ENCODE measurements around the gene IL1RN. TPM values are rescaled to one million over a fixed set of nuclear protein-coding genes. Genes with fewer than 3 reads are reported as not detected.
"Not testable (repeated sequence)": the region's sequence is repeated elsewhere in the genome, so short reads cannot be mapped to it uniquely, and the experiment has no call there.

IL1RN gene, protein sequence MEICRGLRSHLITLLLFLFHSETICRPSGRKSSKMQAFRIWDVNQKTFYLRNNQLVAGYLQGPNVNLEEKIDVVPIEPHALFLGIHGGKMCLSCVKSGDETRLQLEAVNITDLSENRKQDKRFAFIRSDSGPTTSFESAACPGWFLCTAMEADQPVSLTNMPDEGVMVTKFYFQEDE
- total RNA-seq = not detected in 2 replicates
- polyA plus RNA-seq (2012) = 0.06 TPM

GRCh38 chr2:113126845-113127645, at the start of gene IL1RN:
TSS of gene IL1RN (plus strand) at chr2:113127598. CDS start at chr2:113127625, 27 bp downstream.
- no peak for DNase-seq (ENCODE audit: low read depth)

- DNase-seq (ENCODE audit: low read depth) = peak; percentile 18
Observed at GRCh38 chr2:113077921-113078320, 49.5 kb upstream of the IL1RN start.

GRCh38 chr2:113078350-113078839, 49.0 kb upstream of the IL1RN start:
- DNase-seq (ENCODE audit: low read depth) = peak; percentile 36

GRCh38 chr2:113079131-113079530, 48.3 kb upstream of the IL1RN start:
- peak; percentile 86 for DNase-seq (ENCODE audit: low read depth)

- peak; percentile 49 for DNase-seq (ENCODE audit: low read depth)
Observed at GRCh38 chr2:113080134-113080533, 47.3 kb upstream of the IL1RN start.

DNA sequence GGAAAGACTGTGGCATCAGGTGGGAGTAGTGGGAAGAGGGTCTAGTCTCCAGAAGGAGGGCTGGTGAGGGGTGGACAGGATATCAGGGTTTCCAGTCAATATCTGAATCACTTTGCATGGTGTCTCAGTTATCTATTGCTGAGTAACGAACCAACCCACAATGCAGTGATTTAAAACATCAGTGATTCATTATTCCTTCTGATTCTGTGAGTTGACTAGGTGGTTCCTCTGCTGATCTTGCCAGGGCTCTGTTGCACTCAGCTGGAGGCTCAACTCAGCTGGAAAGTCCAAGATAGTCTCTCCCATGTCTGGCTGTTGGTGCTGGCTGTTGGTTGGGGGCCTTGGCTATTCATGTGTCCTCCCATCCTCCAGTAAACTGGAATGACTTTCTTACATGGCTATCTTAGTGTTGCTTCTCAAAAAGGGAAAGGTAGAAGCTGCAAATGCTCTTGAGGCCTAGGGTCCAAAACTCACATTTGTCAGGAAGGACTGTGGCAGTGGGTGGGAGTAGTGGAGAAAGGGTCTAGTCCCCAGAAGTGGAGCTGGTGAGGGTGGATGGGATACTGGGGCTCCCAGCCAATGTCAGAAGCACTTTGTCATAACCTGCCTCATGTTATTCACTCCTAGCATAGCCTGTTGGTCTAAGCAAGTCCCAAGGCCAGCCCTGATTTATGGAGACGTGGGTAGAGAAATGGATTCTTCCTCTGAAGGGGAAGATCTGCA, 45.7 kb upstream of the IL1RN start:
- DNase-seq (ENCODE audit: low read depth) = no peak

GRCh38 chr2:113083296-113083695, 44.1 kb upstream of the IL1RN start:
- DNase-seq (ENCODE audit: low read depth) = no peak

DNA sequence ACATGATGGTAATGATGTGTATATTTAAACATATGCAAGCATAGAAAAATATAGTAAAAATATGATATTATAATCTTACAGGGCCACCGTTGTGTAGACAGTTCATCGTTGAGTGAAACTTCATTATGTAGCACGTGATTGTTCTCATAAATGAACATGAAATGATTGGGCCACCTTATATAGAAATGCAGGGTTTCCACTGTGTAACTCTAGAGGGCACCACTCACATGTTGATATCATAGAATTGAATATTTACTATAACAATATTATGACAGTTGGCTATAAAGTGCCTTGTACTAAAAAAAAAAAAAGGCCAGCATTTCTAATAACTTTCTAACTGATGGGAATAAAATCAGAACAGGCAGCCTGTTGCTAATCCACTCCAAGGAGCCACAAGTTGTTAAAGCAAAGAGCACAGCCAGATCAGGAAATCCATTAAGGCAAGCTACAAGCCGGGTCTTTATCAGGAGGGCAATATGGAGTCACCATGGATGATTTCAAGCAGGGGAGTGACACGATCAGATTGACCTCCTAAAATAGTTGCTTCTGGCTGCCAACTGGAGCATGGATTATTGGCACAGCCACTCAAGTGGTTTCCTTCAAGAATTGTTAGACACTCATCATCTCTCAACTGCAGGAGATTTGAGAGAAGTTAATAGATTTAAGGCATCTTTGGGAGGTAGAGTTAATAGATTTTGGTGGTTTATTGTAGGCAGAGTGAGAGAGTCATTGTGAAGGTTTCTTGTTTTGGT, 43.0 kb upstream of the IL1RN start:
- no peak for DNase-seq (ENCODE audit: low read depth)

DNA sequence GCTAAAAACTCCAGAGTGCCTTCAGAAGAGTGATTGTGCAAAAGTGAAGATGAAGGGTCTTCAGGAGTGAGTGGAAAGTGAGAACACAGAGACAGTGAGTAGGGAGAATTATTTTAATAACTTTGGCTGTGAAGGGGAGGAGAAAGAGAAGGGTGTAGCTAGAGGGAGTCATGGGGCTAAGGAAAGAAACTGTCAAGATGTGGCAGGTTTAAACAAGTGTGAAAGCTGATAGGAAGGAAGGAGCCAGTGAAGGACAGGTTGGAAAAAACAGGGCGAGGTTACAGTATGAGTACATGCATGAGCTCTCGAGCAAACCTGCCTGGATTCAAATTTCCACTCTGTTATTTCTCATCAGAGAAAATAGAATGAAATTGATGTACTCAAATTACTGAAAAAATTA, 41.9 kb upstream of the IL1RN start:
- DNase-seq (ENCODE audit: low read depth) = no peak

- no peak for DNase-seq (ENCODE audit: low read depth)
Observed at GRCh38 chr2:113088213-113088992, 39.0 kb upstream of the IL1RN start.

DNA sequence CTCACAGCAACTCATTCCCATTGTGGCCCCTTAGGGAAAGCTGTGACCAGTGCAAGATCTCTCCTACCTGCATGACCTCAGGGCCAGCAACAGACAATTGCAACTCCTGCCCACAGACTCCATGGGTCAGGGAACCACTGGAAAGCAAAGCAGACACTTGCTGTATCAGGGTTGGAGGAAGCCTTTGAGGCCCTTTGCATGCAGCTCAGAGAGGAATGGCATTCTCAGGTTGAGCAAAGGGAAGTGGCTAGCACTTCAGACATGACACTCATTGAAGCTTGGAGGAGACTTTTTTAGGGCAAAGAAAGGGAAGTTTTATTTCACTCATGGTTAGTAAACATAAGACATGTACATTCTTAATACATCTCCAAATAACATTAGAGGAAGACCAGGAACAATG, 37.5 kb upstream of the IL1RN start:
- no peak for DNase-seq (ENCODE audit: low read depth)

DNA sequence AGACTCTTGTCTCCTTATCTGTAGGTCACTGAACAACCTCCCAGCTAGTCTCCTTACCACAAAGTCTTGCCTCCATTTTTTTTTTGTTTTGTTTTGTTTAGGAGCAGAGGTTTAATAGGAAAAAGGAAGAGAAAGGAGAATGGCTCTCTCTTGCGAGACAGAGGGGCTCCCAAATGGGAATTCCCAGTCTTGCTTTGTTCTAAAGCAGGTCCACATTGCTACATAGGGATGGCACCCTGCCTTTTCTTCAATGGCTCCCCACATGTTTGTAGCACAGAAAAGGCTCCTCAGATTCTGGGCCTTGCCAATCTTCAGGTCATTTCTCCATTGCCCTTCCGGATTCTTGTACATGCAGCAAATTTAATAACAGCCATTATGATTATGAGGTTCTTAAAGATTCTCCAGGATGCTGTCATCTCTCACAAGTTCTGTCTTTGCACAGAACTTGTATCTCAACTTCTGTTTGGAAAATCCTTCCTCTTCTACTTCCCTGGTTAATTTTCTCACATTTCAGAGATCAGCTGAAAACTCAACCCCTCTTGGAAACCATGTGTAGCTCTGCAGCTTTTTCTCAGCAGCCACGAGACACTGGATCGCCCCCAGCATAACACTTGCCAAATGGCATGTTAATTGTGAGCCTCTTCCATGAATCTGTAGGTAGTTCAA, 36.0 kb upstream of the IL1RN start:
- no peak for DNase-seq (ENCODE audit: low read depth)

- DNase-seq (ENCODE audit: low read depth) = no peak
Observed at GRCh38 chr2:113092864-113093612, 34.4 kb upstream of the IL1RN start.

DNA sequence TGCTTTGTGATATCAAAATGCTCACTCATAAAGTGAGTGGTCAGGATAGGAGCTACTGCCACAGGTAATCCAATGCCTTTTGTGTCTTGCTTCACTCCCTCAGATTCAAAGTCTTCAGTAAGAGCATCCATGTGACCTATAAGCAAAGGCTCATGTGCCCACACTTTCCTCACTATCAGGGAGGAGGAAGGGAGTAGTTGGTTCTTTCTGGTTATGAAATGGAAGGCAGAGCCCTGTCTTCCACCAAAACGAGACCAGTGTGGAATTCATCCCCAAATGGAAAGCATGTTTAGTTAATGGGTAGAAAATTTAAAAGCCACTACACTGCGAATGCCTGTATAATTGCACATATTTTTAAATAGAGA, 33.8 kb upstream of the IL1RN start:
- no peak for DNase-seq (ENCODE audit: low read depth)

- not testable (repeated sequence) for DNase-seq (ENCODE audit: low read depth)
Observed at GRCh38 chr2:113096306-113096705, 31.1 kb upstream of the IL1RN start.

DNA sequence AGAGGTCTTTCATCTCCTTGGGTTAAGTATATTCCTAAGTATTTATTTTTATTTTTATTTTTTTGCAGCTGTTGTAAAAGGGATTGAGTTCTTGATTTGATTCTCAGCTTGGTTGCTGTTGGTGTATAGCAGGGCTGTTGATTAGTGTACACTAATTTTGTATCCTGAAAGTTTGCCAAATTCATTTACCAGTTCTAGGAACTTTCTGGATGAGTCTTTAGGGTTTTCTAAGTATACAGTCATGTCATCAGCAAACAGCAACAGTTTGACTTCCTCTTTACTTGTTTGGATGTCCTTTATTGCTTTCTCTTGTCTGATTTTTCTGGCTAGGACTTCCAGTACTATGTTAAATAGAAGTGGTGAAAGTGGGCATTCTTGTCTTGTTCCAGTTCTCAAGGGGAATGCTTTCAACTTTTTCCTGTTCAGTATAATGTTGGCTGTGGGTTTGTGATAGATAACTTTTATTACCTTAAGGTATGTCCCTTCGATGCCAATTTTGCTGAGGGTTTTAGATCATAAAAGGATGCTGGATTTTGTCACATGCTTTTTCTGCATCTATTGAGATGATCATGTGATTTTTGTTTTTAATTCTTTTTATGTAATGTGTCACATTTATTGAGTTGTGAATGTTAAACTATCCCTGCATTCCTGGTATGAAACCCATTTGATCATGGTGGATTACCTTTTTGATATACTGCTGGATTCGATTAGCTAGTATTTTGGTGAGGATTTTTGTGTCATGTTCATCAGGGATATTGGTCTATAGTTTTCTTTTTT, 30.4 kb upstream of the IL1RN start:
- not testable (repeated sequence) for DNase-seq (ENCODE audit: low read depth)

- DNase-seq (ENCODE audit: low read depth) = no peak
Observed at GRCh38 chr2:113098041-113098440, 29.4 kb upstream of the IL1RN start.

GRCh38 chr2:113098532-113098931, 28.9 kb upstream of the IL1RN start:
- no peak for DNase-seq (ENCODE audit: low read depth)
